ENCODE data around the gene SPATC1L. TPM values are rescaled to one million over a fixed set of nuclear protein-coding genes. Genes with fewer than 3 reads are reported as not detected.

The SPATC1L gene
- total RNA-seq, 1 donor from 2014 or later = 5.2 TPM

DNA sequence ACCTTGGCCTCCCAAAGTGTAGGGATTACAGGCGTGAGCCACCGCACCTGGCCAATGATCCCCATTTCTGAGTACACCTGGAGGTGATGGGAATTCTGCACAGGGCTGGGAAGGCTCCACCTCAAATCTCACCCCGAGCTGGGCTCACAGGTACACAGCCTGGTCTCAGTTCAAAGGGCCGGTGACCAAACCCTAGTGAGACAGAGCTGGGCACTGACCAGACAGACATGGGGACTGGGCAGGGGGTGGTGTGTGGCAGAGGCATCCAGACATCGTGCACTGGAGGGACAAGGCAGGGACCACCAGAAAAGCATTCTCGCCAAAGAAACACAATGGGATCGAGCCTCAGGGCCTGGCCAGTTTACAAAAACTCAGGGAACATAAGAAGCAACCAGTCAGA is 27.1 kb upstream of the SPATC1L start:
- no peaks in the 10 kb centered on the region for H3K9me3 ChIP-seq
- no peak for DNase-seq (ENCODE audit: extremely low spot score in 2 of 2)
- TF ChIP-seq POLR2A (IDR thresholded peaks at IDR 0.05) = no peak
- no peak overlapping the region for H3K27ac ChIP-seq
- H3K4me1 ChIP-seq = no peaks in the 10 kb centered on the region
- H3K36me3 ChIP-seq = peaks cover 0 to 79% of the 10 kb centered on the region in 2 donors
- H3K27me3 ChIP-seq = no peaks in the 10 kb centered on the region
- H3K4me3 ChIP-seq = no peak overlapping the region
- intact Hi-C loops (cut with DNase I) = no loop called here

DNA sequence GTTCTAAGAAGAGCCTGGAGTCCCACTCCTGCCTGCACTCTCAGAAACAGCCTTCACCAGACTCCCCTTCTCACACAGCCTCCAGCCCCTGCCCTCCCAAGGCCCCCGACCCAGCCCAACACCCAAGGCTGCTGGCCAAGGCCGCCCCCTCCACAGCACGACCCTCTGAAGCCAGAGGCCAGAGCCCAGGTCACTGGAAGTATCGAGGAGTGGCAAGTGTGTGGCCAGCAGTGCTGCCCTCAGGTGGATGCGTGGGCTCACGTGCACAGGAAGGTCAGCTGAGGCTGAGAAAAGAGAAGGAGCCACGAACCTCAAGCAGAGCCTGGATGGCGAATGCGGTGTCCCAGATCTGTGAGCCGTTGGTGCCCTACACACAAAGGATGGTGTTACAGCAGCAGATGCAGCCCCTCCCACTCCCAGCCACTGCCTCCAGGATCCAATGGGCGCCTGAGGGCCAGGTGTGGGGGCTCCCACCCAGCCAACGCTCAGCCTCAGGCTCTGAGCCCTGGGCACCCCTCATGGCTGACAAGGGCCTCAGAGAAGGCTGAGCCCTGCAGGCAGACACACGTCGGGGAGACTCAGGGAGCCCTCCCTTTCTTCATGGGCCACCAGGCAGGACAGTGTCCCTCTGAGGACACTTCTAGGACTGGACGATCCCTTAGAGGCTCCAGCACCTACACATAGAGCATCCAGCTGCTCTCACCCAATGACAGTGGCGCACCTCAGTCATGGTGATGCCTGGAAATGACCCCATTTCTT is 26.3 kb upstream of the SPATC1L start:
- no peaks in the 10 kb centered on the region for H3K27me3 ChIP-seq
- intact Hi-C loops (cut with DNase I) = no loop called here
- peaks cover 0 to 79% of the 10 kb centered on the region in 2 donors for H3K36me3 ChIP-seq
- TF ChIP-seq, protein P1, sequence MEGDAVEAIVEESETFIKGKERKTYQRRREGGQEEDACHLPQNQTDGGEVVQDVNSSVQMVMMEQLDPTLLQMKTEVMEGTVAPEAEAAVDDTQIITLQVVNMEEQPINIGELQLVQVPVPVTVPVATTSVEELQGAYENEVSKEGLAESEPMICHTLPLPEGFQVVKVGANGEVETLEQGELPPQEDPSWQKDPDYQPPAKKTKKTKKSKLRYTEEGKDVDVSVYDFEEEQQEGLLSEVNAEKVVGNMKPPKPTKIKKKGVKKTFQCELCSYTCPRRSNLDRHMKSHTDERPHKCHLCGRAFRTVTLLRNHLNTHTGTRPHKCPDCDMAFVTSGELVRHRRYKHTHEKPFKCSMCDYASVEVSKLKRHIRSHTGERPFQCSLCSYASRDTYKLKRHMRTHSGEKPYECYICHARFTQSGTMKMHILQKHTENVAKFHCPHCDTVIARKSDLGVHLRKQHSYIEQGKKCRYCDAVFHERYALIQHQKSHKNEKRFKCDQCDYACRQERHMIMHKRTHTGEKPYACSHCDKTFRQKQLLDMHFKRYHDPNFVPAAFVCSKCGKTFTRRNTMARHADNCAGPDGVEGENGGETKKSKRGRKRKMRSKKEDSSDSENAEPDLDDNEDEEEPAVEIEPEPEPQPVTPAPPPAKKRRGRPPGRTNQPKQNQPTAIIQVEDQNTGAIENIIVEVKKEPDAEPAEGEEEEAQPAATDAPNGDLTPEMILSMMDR (IDR thresholded peaks at IDR 0.05) = no peak
- no peak for TF ChIP-seq POLR2AphosphoS5 (IDR thresholded peaks at IDR 0.05; ENCODE audit: insufficient read depth in 1 of 2, low read depth in 1 of 2)
- TF ChIP-seq POLR2A (IDR thresholded peaks at IDR 0.05) = no peak
- no peak for DNase-seq (ENCODE audit: extremely low spot score in 2 of 2)
- no peak overlapping the region for H3K27ac ChIP-seq
- H3K9me3 ChIP-seq = no peaks in the 10 kb centered on the region
- no peaks in the 10 kb centered on the region for H3K4me1 ChIP-seq
- H3K4me3 ChIP-seq = no peak overlapping the region

GRCh38 chr21:46208761-46209721 is 24.8 kb upstream of the SPATC1L start:
- TF ChIP-seq POLR2AphosphoS5 (IDR thresholded peaks at IDR 0.05; ENCODE audit: insufficient read depth in 1 of 2, low read depth in 1 of 2) (no peak), POLR2A (IDR thresholded peaks at IDR 0.05) (no peak)
- TF ChIP-seq, protein P1 (IDR thresholded peaks at IDR 0.05) = no peak
- Histone ChIP-seq H3K4me1 (no peaks in the 10 kb centered on the region), H3K27ac (no peak overlapping the region), H3K9me3 (no peaks in the 10 kb centered on the region), H3K36me3 (peaks cover 0 to 88% of the 10 kb centered on the region in 2 donors), H3K27me3 (no peaks in the 10 kb centered on the region), H3K4me3 (no peak overlapping the region)
- no peak for DNase-seq (ENCODE audit: extremely low spot score in 2 of 2)
- intact Hi-C loops (cut with DNase I) = no loop called here

GRCh38 chr21:46207920-46208591 is 23.8 kb upstream of the SPATC1L start:
- H3K4me1 ChIP-seq = no peaks in the 10 kb centered on the region
- DNase-seq (ENCODE audit: extremely low spot score in 2 of 2) = no peak
- no peaks in the 10 kb centered on the region for H3K27me3 ChIP-seq
- no peak for TF ChIP-seq POLR2A (IDR thresholded peaks at IDR 0.05)
- no peaks in the 10 kb centered on the region for H3K9me3 ChIP-seq
- no peak overlapping the region for H3K4me3 ChIP-seq
- peaks cover 0 to 79% of the 10 kb centered on the region in 2 donors for H3K36me3 ChIP-seq
- H3K27ac ChIP-seq = no peak overlapping the region
- intact Hi-C loops (cut with DNase I) = no loop called here

- Histone ChIP-seq H3K36me3 (peaks cover 0 to 81% of the 10 kb centered on the region in 2 donors), H3K4me3 (no peak overlapping the region), H3K27ac (no peak overlapping the region), H3K27me3 (no peaks in the 10 kb centered on the region), H3K4me1 (no peaks in the 10 kb centered on the region), H3K9me3 (no peaks in the 10 kb centered on the region)
- intact Hi-C loops (cut with DNase I) = no loop called here
- TF ChIP-seq POLR2A (IDR thresholded peaks at IDR 0.05) (no peak), POLR2AphosphoS5 (IDR thresholded peaks at IDR 0.05; ENCODE audit: insufficient read depth in 1 of 2, low read depth in 1 of 2) (no peak)
- TF ChIP-seq, protein P1 (IDR thresholded peaks at IDR 0.05) = no peak
- no peak for DNase-seq (ENCODE audit: extremely low spot score in 2 of 2)
These were observed 23.0 kb upstream of the SPATC1L start for GRCh38 chr21:46207006-46207919.
